HG03565 (cell line): ENCODE measurements around the gene CENPX.

ENCODE experiments used
- ATAC-seq: cut with Tn5 transposase; IDR thresholded peaks from one replicate; pipeline ENCODE4 v1.9.1; 2021; ENCODE audit warnings: mild to moderate bottlenecking, moderate library complexity; ENCODE audit not compliant: unreplicated experiment

CENPX gene

GRCh38 chr17:82023447-82024241 is 966 bp upstream of the CENPX start:
- peak; percentile 7 for ATAC-seq

- peak; percentile 71 for ATAC-seq
Measured at GRCh38 chr17:82022981-82023446, 336 bp upstream of the CENPX start, which contains the start of gene LRRC45. Gene LRRC45 (plus strand): TSS chr17:82023305. CDS start chr17:82023644, 339 bp downstream.

GRCh38 chr17:82021900-82022309 is 773 bp downstream of the CENPX start:
- no peak for ATAC-seq

GRCh38 chr17:82021107-82021899 is 1.4 kb downstream of the CENPX start:
- ATAC-seq, result no peak

GRCh38 chr17:82020572-82021106 is 2.0 kb downstream of the CENPX start:
- no peak for ATAC-seq

- ATAC-seq, result no peak
Measured at GRCh38 chr17:82019690-82020571, 2.7 kb downstream of the CENPX start.

GRCh38 chr17:82018989-82019689 is 3.5 kb downstream of the CENPX start:
- ATAC-seq, result no peak

GRCh38 chr17:82018152-82018988 is 4.3 kb downstream of the CENPX start:
- no peak for ATAC-seq

- no peak for ATAC-seq
Measured at GRCh38 chr17:82017612-82018151, 5.0 kb downstream of the CENPX start.

GRCh38 chr17:82016875-82017459 is 5.7 kb downstream of the CENPX start:
- no peak for ATAC-seq

- no peak for ATAC-seq
Measured at GRCh38 chr17:82016061-82016874, 6.4 kb downstream of the CENPX start.

- ATAC-seq, result no peak
Measured at GRCh38 chr17:82015311-82015971, 7.2 kb downstream of the CENPX start.

GRCh38 chr17:82014971-82015310 is 7.7 kb downstream of the CENPX start:
- ATAC-seq, result no peak

GRCh38 chr17:82014432-82014831 is 8.2 kb downstream of the CENPX start:
- no peak for ATAC-seq

- no peak for ATAC-seq
Measured at GRCh38 chr17:82013772-82014321, 8.8 kb downstream of the CENPX start.

- ATAC-seq, result no peak
Measured at GRCh38 chr17:82013341-82013740, 9.3 kb downstream of the CENPX start.
